Dendritic cell treated with granulocyte-macrophage colony-stimulating factor and Interleukin-4, amounts not matched to agents 40 ng/mL and 50 ng/mL, for 4 days (primary cell): ENCODE data around the gene HAP1.
"Not testable (repeated sequence)": the region's sequence is repeated elsewhere in the genome, so short reads cannot be mapped to it uniquely, and the experiment has no call there.

Experiments used
- H3K27ac Mint-ChIP-seq: one replicate; pipeline ENCODE4 v1.8.0; 2022; ENCODE audit warnings: mild to moderate bottlenecking, mixed read lengths
- H3K27me3 Mint-ChIP-seq: one replicate; pipeline ENCODE4 v1.8.0; 2022; ENCODE audit warnings: mild to moderate bottlenecking, mixed read lengths
- H3K36me3 Mint-ChIP-seq: one replicate; pipeline ENCODE4 v1.8.0; 2022; ENCODE audit warnings: low read depth, mixed read lengths
- H3K4me1 Mint-ChIP-seq: one replicate; pipeline ENCODE4 v1.8.0; 2022; ENCODE audit warnings: low read depth, mixed read lengths
- H3K4me3 Mint-ChIP-seq: one replicate; pipeline ENCODE4 v1.8.0; 2022; ENCODE audit warnings: mild to moderate bottlenecking, moderate library complexity, mixed read lengths
- H3K9me3 Mint-ChIP-seq: one replicate; pipeline ENCODE4 v1.8.0; 2022; ENCODE audit warnings: mixed read lengths
- intact Hi-C: fragments of 100-400 bp; cut with micrococcal nuclease; formaldehyde crosslinking; loops from one replicate; pipeline ENCODE4 v1.15.0; 2022

HAP1 gene

GRCh38 chr17:41685753-41686152 is 48.7 kb downstream of the HAP1 start:
- H3K4me3 Mint-ChIP-seq, H3K9me3 Mint-ChIP-seq, intact Hi-C loops, H3K27me3 Mint-ChIP-seq: not testable (repeated sequence)
- Mint-ChIP-seq H3K27ac (peak overlapping the region; percentile 100), H3K4me1 (peaks cover 54% of the 10 kb centered on the region), H3K36me3 (peaks cover 23% of the 10 kb centered on the region)

GRCh38 chr17:41684035-41684434 is 50.4 kb downstream of the HAP1 start:
- Mint-ChIP-seq H3K36me3 (peaks cover 6% of the 10 kb centered on the region), H3K4me1 (peaks cover 64% of the 10 kb centered on the region), H3K27ac (peak overlapping the region; percentile 39), H3K4me3 (no peak overlapping the region), H3K9me3 (no peaks in the 10 kb centered on the region), H3K27me3 (no peaks in the 10 kb centered on the region)
- intact Hi-C loops = no loop called here

- no peak overlapping the region for H3K4me3 Mint-ChIP-seq
- H3K9me3 Mint-ChIP-seq = no peaks in the 10 kb centered on the region
- intact Hi-C loops = no loop called here
Observed at GRCh38 chr17:41683441-41684007, 50.9 kb downstream of the HAP1 start.

GRCh38 chr17:41682631-41683030 is 51.8 kb downstream of the HAP1 start:
- Mint-ChIP-seq H3K36me3 (peaks cover 7% of the 10 kb centered on the region), H3K9me3 (no peaks in the 10 kb centered on the region), H3K4me3 (peak overlapping the region; percentile 1), H3K27ac (peak overlapping the region; percentile 80), H3K27me3 (no peaks in the 10 kb centered on the region), H3K4me1 (peaks cover 69% of the 10 kb centered on the region)
- intact Hi-C loops = no loop called here

More at GRCh38 chr17:41683441-41684007, 50.9 kb downstream of the HAP1 start:
- H3K27ac Mint-ChIP-seq = peak overlapping the region; percentile 80
- H3K36me3 Mint-ChIP-seq = peaks cover 3% of the 10 kb centered on the region
- peaks cover 68% of the 10 kb centered on the region for H3K4me1 Mint-ChIP-seq
- no peaks in the 10 kb centered on the region for H3K27me3 Mint-ChIP-seq

GRCh38 chr17:41681776-41682175 is 52.7 kb downstream of the HAP1 start:
- H3K27me3 Mint-ChIP-seq = no peaks in the 10 kb centered on the region
- H3K9me3 Mint-ChIP-seq = no peaks in the 10 kb centered on the region
- intact Hi-C loops = no loop called here
- peaks cover 72% of the 10 kb centered on the region for H3K4me1 Mint-ChIP-seq
- H3K4me3 Mint-ChIP-seq = no peak overlapping the region
- peaks cover 7% of the 10 kb centered on the region for H3K36me3 Mint-ChIP-seq
- peak overlapping the region; percentile 80 for H3K27ac Mint-ChIP-seq

- H3K27ac Mint-ChIP-seq = peak overlapping the region; percentile 95
- no peaks in the 10 kb centered on the region for H3K9me3 Mint-ChIP-seq
- H3K36me3 Mint-ChIP-seq = peaks cover 7% of the 10 kb centered on the region
- no peak overlapping the region for H3K4me3 Mint-ChIP-seq
- H3K4me1 Mint-ChIP-seq = peaks cover 76% of the 10 kb centered on the region
- no peaks in the 10 kb centered on the region for H3K27me3 Mint-ChIP-seq
- intact Hi-C loops = no loop called here
Observed at GRCh38 chr17:41680426-41681040, 53.9 kb downstream of the HAP1 start.

GRCh38 chr17:41679740-41680425 is 54.6 kb downstream of the HAP1 start:
- Mint-ChIP-seq H3K36me3 (peaks cover 7% of the 10 kb centered on the region), H3K4me3 (peak overlapping the region; percentile 21), H3K27me3 (no peaks in the 10 kb centered on the region), H3K9me3 (no peaks in the 10 kb centered on the region), H3K27ac (peak overlapping the region; percentile 95), H3K4me1 (peaks cover 82% of the 10 kb centered on the region)
- intact Hi-C loops = loop anchor here (1.0 kb wide), 1 partner anchor 8 kb away; the partner anchor contains the start of gene EIF1

- intact Hi-C loops = loop anchor here (1.0 kb wide), 1 partner anchor 9 kb away; the partner anchor contains the start of gene EIF1
- H3K36me3 Mint-ChIP-seq = peaks cover 7% of the 10 kb centered on the region
- H3K4me3 Mint-ChIP-seq = peak overlapping the region; percentile 76
- no peaks in the 10 kb centered on the region for H3K9me3 Mint-ChIP-seq
- H3K4me1 Mint-ChIP-seq = peaks cover 86% of the 10 kb centered on the region
- peak overlapping the region; percentile 95 for H3K27ac Mint-ChIP-seq
- H3K27me3 Mint-ChIP-seq = no peaks in the 10 kb centered on the region
Observed at GRCh38 chr17:41678907-41679739, 55.3 kb downstream of the HAP1 start.

- H3K27ac Mint-ChIP-seq = peak overlapping the region; percentile 95
- intact Hi-C loops = no loop called here
- no peaks in the 10 kb centered on the region for H3K27me3 Mint-ChIP-seq
Observed at GRCh38 chr17:41678411-41678906, 56.0 kb downstream of the HAP1 start.

GRCh38 chr17:41676058-41676419 is 58.4 kb downstream of the HAP1 start:
- H3K4me1 Mint-ChIP-seq = peaks cover 72% of the 10 kb centered on the region
- intact Hi-C loops = no loop called here
- peaks cover 7% of the 10 kb centered on the region for H3K36me3 Mint-ChIP-seq
- H3K27me3 Mint-ChIP-seq = no peaks in the 10 kb centered on the region
- no peak overlapping the region for H3K4me3 Mint-ChIP-seq
- H3K9me3 Mint-ChIP-seq = no peaks in the 10 kb centered on the region
- H3K27ac Mint-ChIP-seq = peak overlapping the region; percentile 95

More at GRCh38 chr17:41678411-41678906, 56.0 kb downstream of the HAP1 start:
- H3K4me3 Mint-ChIP-seq = peak overlapping the region; percentile 76
- peaks cover 79% of the 10 kb centered on the region for H3K4me1 Mint-ChIP-seq
- peaks cover 7% of the 10 kb centered on the region for H3K36me3 Mint-ChIP-seq
- no peaks in the 10 kb centered on the region for H3K9me3 Mint-ChIP-seq

GRCh38 chr17:41675157-41676057 is 59.0 kb downstream of the HAP1 start:
- intact Hi-C loops, H3K27me3 Mint-ChIP-seq, H3K36me3 Mint-ChIP-seq, H3K9me3 Mint-ChIP-seq, H3K4me3 Mint-ChIP-seq: not testable (repeated sequence)
- Mint-ChIP-seq H3K4me1 (peaks cover 72% of the 10 kb centered on the region), H3K27ac (peak overlapping the region; percentile 95)
